VCaP (cell line): Measurements from ENCODE around the gene TAF1D.

ENCODE experiments used
- H3K27ac ChIP-seq: fragments of 450-650 bp; 2 replicates; pipeline ENCODE4 v1.5.1; 2017
- TF ChIP-seq, protein P1 (sequence below): fragments of 450-650 bp; conservative IDR thresholded peaks from 2 replicates; pipeline ENCODE4 v1.5.1; 2017; ENCODE audit warnings: mild to moderate bottlenecking, moderate library complexity

TAF1D gene

DNA sequence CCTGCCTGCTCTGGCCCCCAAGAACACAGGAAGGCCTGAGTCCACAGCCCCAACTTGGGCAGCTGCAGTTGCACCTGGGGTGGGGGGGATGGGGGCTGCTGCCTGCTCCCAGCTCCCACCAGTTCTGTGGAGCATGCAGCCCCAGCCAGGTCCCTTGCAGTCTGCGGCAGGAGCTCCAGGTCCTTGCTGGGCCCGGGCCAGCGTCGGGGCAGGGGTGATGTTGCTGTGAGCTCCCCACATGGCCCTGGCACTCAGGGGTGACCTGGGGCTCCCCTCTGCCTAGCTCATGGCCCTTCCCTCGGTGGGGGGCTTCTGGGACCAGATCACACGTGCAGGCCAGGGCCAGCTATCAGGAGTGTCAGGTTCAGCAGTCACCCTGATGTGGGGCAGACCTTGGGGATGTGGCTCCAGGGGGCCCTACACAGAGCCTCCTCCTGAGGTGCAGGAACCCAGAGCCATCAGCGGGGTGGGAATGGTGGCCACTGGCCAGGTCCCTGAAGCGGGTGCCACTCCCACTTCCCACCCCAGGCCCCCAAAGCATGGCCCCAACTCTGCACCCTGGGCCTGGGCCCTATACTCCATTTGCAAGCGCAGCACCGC, 32.4 kb upstream of the TAF1D start:
- H3K27ac ChIP-seq: no peak overlapping the region
- TF ChIP-seq, protein P1, sequence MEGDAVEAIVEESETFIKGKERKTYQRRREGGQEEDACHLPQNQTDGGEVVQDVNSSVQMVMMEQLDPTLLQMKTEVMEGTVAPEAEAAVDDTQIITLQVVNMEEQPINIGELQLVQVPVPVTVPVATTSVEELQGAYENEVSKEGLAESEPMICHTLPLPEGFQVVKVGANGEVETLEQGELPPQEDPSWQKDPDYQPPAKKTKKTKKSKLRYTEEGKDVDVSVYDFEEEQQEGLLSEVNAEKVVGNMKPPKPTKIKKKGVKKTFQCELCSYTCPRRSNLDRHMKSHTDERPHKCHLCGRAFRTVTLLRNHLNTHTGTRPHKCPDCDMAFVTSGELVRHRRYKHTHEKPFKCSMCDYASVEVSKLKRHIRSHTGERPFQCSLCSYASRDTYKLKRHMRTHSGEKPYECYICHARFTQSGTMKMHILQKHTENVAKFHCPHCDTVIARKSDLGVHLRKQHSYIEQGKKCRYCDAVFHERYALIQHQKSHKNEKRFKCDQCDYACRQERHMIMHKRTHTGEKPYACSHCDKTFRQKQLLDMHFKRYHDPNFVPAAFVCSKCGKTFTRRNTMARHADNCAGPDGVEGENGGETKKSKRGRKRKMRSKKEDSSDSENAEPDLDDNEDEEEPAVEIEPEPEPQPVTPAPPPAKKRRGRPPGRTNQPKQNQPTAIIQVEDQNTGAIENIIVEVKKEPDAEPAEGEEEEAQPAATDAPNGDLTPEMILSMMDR: no peak

DNA sequence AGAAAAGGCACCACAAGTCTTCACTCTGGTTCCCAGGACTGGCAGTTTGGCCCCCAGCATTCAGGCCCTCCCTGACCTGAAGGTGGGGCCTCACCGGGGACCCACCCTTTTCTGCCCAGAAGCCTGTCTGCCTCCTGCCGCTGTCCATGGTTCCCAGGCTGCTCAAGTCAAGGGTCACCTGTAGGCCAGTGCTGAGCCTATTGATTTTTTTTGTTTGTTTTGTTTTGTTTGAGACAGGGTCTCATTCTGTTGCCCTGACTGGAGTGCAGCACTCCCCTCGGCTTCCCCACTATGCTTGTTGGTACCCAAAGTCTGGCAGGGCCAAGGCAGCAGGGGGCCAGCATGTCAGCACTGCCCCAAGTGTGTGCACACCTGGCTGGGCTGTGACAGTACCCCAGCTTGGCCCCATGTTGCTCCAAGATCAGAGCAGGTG, 31.8 kb upstream of the TAF1D start:
- TF ChIP-seq, protein P1: no peak
- H3K27ac ChIP-seq: no peak overlapping the region

DNA sequence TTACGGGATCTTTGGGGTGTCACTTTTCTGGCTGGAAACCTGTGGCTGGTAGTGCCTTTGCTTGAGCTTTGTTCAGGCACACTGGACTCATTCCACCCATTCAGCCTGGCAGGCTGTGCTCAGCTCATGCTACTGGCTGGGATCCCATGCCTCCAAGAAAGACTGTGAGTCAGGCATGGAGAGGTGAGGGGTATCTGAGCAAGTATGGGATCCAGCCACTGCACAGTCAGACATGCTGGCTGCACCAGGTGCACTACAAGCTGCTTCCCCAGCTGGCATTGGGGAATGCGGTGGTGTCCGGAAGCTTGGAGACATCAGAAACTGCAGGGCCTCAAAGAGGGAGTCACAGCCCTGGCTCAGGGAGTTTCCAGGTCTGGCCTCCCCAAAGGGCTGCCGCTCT, 30.8 kb upstream of the TAF1D start:
- TF ChIP-seq, protein P1: no peak

DNA sequence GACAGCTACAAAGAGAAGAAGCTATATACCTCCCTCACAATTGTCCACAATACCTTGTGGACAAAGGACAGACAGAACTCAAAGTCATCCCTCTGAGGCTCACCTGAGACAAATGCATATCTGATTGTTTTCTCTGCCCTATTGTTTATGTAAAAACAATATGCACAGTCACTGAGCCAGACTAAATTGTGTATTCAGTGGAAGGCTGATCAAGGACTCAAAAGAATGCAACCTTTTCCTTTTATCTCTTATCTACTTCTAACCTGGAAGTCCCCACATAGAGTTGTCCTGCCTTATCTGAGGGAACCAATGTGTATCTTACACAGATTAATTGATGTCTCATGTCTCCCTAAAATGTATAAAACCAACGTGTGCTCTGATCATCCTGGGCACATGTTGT, 28.9 kb upstream of the TAF1D start:
- H3K27ac ChIP-seq: no peak overlapping the region
- TF ChIP-seq, protein P1: no peak

More for the DNA sequence above, 30.8 kb upstream of the TAF1D start:
- no peak overlapping the region for H3K27ac ChIP-seq

DNA sequence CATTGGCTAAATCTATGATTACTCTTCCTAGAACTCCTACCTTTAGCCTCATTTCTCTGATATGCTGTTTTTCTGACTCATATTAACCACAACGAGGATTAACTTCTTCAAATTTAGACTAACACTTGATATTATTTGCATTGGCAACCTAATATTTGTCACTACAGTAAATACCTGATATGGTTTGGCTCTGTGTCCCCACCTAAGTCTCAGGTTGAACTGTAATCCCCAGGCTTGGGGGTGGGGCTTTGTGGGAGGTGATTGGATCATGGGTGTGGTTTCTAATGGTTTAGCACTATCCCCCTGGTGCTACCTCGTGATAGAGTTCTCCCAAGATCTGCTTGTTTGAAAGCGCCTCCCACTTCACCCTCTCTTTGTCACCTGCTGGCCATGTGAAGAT, 25.7 kb upstream of the TAF1D start:
- H3K27ac ChIP-seq: no peak overlapping the region
- TF ChIP-seq, protein P1: no peak

DNA sequence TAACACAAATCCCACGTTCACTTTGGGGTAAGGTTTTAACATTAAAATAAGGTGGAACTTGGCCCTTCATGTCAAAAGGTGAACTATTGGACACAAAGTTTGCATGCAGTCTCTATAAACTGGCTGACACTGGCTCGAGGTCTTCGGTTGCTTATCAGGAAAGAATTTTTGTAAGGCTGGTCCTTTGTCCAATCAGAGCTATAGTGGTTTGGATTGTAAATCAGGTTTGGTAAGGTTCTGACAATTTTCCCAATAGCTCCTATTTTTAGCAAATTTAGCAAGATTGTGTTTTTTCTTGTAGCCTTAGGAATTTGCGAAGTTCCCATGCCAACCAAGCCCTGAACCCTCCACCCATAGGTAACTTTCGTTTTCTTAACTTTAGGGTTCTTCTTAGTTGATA, 25.2 kb upstream of the TAF1D start:
- TF ChIP-seq, protein P1: no peak
- H3K27ac ChIP-seq: no peak overlapping the region

DNA sequence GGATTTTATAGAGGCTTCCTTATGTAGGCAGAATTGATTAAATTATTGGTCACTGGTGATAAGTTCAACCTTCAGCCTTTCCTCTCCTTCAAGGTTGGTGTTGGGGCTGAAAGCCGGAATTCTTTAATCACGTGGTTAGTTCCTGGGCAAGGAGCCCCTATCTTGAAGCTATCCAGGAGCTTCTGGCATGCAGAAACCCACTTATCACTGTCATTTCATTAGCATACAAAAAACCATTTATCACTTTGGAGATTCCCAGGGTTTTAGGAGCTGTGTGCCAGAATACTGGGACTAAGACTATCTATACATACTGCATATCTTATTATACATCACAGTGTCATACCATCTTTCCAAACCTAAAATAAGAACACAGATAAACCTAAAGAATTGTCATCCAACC, 24.3 kb upstream of the TAF1D start:
- H3K27ac ChIP-seq: no peak overlapping the region

More for the DNA sequence above, 24.3 kb upstream of the TAF1D start:
- TF ChIP-seq, protein P1: no peak
